ENCODE results near the gene KRCC1. TPM values are rescaled to one million over a fixed set of nuclear protein-coding genes. Genes with fewer than 3 reads are reported as not detected.
"Not testable (repeated sequence)": the region's sequence is repeated elsewhere in the genome, so short reads cannot be mapped to it uniquely, and the experiment has no call there.

Gene KRCC1
- total and polyA plus RNA-seq, 9 of the 15 experiments (the other 6 are each of a cell fraction or from before 2014, with no cell fraction given) = 1.9 to 6.0 (median 2.2) TPM

- H3K79me2 ChIP-seq (ENCODE audit: control insufficient read depth, insufficient read depth, low read length); H3K9me1 ChIP-seq (ENCODE audit: control insufficient read depth, insufficient read depth, low read length); H4K20me1 ChIP-seq (replicated peaks; ENCODE audit: control insufficient read depth, insufficient read depth, low read length); ATAC-seq; H3K27ac ChIP-seq (ENCODE audit: extremely low read depth, low read depth, low read length); FAIRE-seq; H3K36me3 ChIP-seq (ENCODE audit: control insufficient read depth, insufficient read depth, low read length); H2AFZ ChIP-seq (ENCODE audit: low read depth, low read length); CTCF ChIA-PET (ENCODE audit: low intra/inter-chr PET ratio); BruUV-seq (replicated peaks); H3K27me3 ChIP-seq (ENCODE audit: control insufficient read depth in 2 of 2, insufficient read depth in 2 of 2, low read length in 2 of 2); H3K9me3 ChIP-seq (replicated peaks; ENCODE audit: control insufficient read depth, insufficient read depth, low read depth, low read length); H3K4me3 ChIP-seq: not testable (repeated sequence)
- in situ Hi-C loops (cut with MboI) (loop anchor here (10.0 to 25.0 kb wide), 3 partner anchors 137 to 781 kb away; no protein-coding TSS in a partner anchor), intact Hi-C loops (cut with micrococcal nuclease) (loop anchor here (5.0 kb wide), 1 partner anchor 144 kb away; no protein-coding TSS in a partner anchor)
- POLR2A ChIA-PET = interaction anchor here (2.8 kb wide), 1 partner anchor 13 kb away, joined by 24 read pairs; no protein-coding TSS in a partner anchor
- TF ChIP-seq RFX1 (IDR thresholded peaks at IDR 0.05) (peak; percentile 75), PKNOX1 (IDR thresholded peaks at IDR 0.05) (peak; percentile 33; the same call in 1 of the 2 replicates), POLR2A (conservative IDR thresholded peaks at IDR 0.05) (0 out of 2 replicates have a peak, but pooled peaks have one; percentile 4), SOX6 (IDR thresholded peaks at IDR 0.05) (peak; percentile 26; the same call in 1 of the 2 replicates)
- WGBS (ENCODE audit: insufficient coverage, low coverage, missing lambda C conversion rate) = 39% methylated on average over 11 of the region's 11 CpGs
- H3K4me2 ChIP-seq (ENCODE audit: insufficient read depth, low read length) = peak overlapping the region; percentile 84; the same call in 1 of the 2 replicates
- H3K9ac ChIP-seq (ENCODE audit: insufficient read depth in 1 of 2, low read depth in 2 of 2, low read length in 2 of 2) = peak overlapping the region in 1 of 2 experiments; percentile 98; a peak in 2 of 4 replicates
- peaks cover 17% of the 10 kb centered on the region in 2 experiments; a peak in 4 of 5 replicates for H3K4me1 ChIP-seq (replicated peaks in 1 of 2; ENCODE audit: control insufficient read depth in 2 of 2, insufficient read depth in 2 of 2, low read length in 2 of 2)
- DNase-seq (ENCODE audit: extremely low read depth in 1 of 4, low spot score in 3 of 4) = peak in 1 of 4 experiments; percentile 47
Observed at GRCh38 chr2:88018077-88018805, 37.3 kb downstream of the KRCC1 start.
